ENCODE measurements around the gene NOS1AP. TPM values are rescaled to one million over a fixed set of nuclear protein-coding genes. Genes with fewer than 3 reads are reported as not detected.

The NOS1AP gene
- total and polyA plus RNA-seq, 2 donors from 2014 or later, result 0.47 to 10.7 TPM

GRCh38 chr1:162365284-162366020, 296.0 kb downstream of the NOS1AP start:
- H3K36me3 ChIP-seq (ENCODE audit: control insufficient read depth in 2 of 3, insufficient read depth in 3 of 3, low read length in 3 of 3), result peaks cover 0 to 2% (median 0%) of the 10 kb centered on the region in 3 donors
- no peaks in the 10 kb centered on the region for H3K9me3 ChIP-seq (ENCODE audit: control insufficient read depth in 2 of 3, insufficient read depth in 1 of 3, low read length in 3 of 3)
- no peak for DNase-seq
- no peaks in the 10 kb centered on the region for H3K27me3 ChIP-seq (ENCODE audit: control insufficient read depth, insufficient read depth, low read length)
- H3K9ac ChIP-seq (ENCODE audit: low read length in 3 of 3), result no peak overlapping the region
- no peak for TF ChIP-seq CTCF (IDR thresholded peaks at IDR 0.05; ENCODE audit: borderline replicate concordance, extremely low read depth, insufficient read depth)
- H3K4me3 ChIP-seq (ENCODE audit: low read length in 3 of 3), result no peak overlapping the region
- intact Hi-C loops (cut with DNase I), result no loop called here
- no peak for FAIRE-seq
- no peak overlapping the region for H3K27ac ChIP-seq (ENCODE audit: low read depth in 2 of 2, low read length in 2 of 2)
- H3K4me1 ChIP-seq (ENCODE audit: control insufficient read depth in 2 of 3, insufficient read depth in 2 of 3, low read depth in 1 of 3, low read length in 3 of 3), result peaks cover 0 to 2% (median 0%) of the 10 kb centered on the region in 3 donors

GRCh38 chr1:162366149-162366548, 296.7 kb downstream of the NOS1AP start:
- H3K27me3 ChIP-seq (ENCODE audit: control insufficient read depth, insufficient read depth, low read length), result no peaks in the 10 kb centered on the region
- DNase-seq (no peak), FAIRE-seq (no peak)
- H3K4me1 ChIP-seq (ENCODE audit: control insufficient read depth in 2 of 3, insufficient read depth in 2 of 3, low read depth in 1 of 3, low read length in 3 of 3), result peaks cover 0 to 2% (median 0%) of the 10 kb centered on the region in 3 donors
- intact Hi-C loops (cut with DNase I), result no loop called here
- no peaks in the 10 kb centered on the region for H3K9me3 ChIP-seq (ENCODE audit: control insufficient read depth in 2 of 3, insufficient read depth in 1 of 3, low read length in 3 of 3)
- H3K4me3 ChIP-seq (ENCODE audit: low read length in 3 of 3), result no peak overlapping the region
- no peak overlapping the region for H3K27ac ChIP-seq (ENCODE audit: low read depth in 2 of 2, low read length in 2 of 2)
- H3K9ac ChIP-seq (ENCODE audit: low read length in 3 of 3), result no peak overlapping the region
- H3K36me3 ChIP-seq (ENCODE audit: control insufficient read depth in 2 of 3, insufficient read depth in 3 of 3, low read length in 3 of 3), result peaks cover 0 to 2% (median 0%) of the 10 kb centered on the region in 3 donors
- TF ChIP-seq CTCF (IDR thresholded peaks at IDR 0.05; ENCODE audit: borderline replicate concordance, extremely low read depth, insufficient read depth), result no peak

GRCh38 chr1:162366671-162367070, 297.2 kb downstream of the NOS1AP start:
- no peak for TF ChIP-seq CTCF (IDR thresholded peaks at IDR 0.05; ENCODE audit: borderline replicate concordance, extremely low read depth, insufficient read depth)
- Histone ChIP-seq H3K36me3 (ENCODE audit: control insufficient read depth in 2 of 3, insufficient read depth in 3 of 3, low read length in 3 of 3) (peaks cover 0 to 2% (median 0%) of the 10 kb centered on the region in 3 donors), H3K4me3 (ENCODE audit: low read length in 3 of 3) (no peak overlapping the region), H3K9me3 (ENCODE audit: control insufficient read depth in 2 of 3, insufficient read depth in 1 of 3, low read length in 3 of 3) (no peaks in the 10 kb centered on the region), H3K9ac (ENCODE audit: low read length in 3 of 3) (no peak overlapping the region), H3K27ac (ENCODE audit: low read depth in 2 of 2, low read length in 2 of 2) (no peak overlapping the region), H3K4me1 (ENCODE audit: control insufficient read depth in 2 of 3, insufficient read depth in 2 of 3, low read depth in 1 of 3, low read length in 3 of 3) (peaks cover 0 to 2% (median 0%) of the 10 kb centered on the region in 3 donors), H3K27me3 (ENCODE audit: control insufficient read depth, insufficient read depth, low read length) (no peaks in the 10 kb centered on the region)
- DNase-seq, result no peak
- intact Hi-C loops (cut with DNase I), result no loop called here
- FAIRE-seq, result no peak
